ENCODE results near the gene F12.

F12 gene

GRCh38 chr5:177389241-177390169, 19.9 kb downstream of the F12 start:
- ATAC-seq, result peak; percentile 9; the same call in 1 of the 3 replicates

DNA sequence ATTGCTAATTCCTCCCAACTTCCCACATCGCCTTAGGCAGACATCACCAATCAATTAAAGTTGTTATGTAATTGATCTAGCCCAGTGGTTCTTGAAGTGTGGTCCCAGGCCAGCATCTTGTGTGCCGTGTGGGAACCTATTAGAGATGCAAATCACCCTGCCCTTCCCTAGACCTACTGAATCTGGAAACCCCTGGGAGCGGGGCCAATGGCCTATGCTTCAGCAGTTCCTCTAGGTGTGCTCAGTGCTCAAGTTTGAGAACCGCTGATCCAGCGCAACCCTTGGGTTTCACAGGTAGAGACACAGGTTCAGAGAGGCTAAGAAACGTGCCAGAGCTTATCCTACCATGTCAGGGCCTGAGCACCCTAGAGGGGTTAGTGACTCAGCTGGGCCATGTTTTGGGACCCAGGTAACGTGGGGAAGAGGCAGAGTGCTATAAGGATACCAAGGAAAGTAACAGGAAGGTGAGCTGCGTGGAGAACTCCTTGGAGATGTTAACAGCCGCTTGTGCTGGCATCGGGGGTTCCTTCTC, 20.8 kb downstream of the F12 start:
- no peak for ATAC-seq
- TF ChIP-seq BACH2 (CRISPR knock-in tag; IDR thresholded peaks at IDR 0.05; ENCODE audit: borderline replicate concordance) (no peak), TCF4 (CRISPR knock-in tag; IDR thresholded peaks at IDR 0.05; ENCODE audit: borderline replicate concordance) (no peak), SNAI2 (CRISPR knock-in tag; IDR thresholded peaks at IDR 0.05) (no peak), ISL1 (CRISPR knock-in tag; IDR thresholded peaks at IDR 0.05) (no peak), ZFP30 (CRISPR knock-in tag; IDR thresholded peaks at IDR 0.05) (no peak), ESRRG (CRISPR knock-in tag; IDR thresholded peaks at IDR 0.05) (no peak), CSDC2 (CRISPR knock-in tag; IDR thresholded peaks at IDR 0.05) (no peak), PPARA (CRISPR knock-in tag; IDR thresholded peaks at IDR 0.05; ENCODE audit: borderline replicate concordance) (no peak), ZNF565 (CRISPR knock-in tag; conservative IDR thresholded peaks at IDR 0.05; ENCODE audit: low read depth) (no peak), CREB5 (CRISPR knock-in tag; IDR thresholded peaks at IDR 0.05; ENCODE audit: low read depth) (no peak), ZNF70 (CRISPR knock-in tag; IDR thresholded peaks at IDR 0.05) (no peak), TSHZ2 (CRISPR knock-in tag; IDR thresholded peaks at IDR 0.05) (no peak), TOX (CRISPR knock-in tag; IDR thresholded peaks at IDR 0.05; ENCODE audit: borderline replicate concordance) (no peak), ZFP3 (CRISPR knock-in tag; IDR thresholded peaks at IDR 0.05) (no peak), ZC3H10 (CRISPR knock-in tag; IDR thresholded peaks at IDR 0.05) (no peak)
- TF ChIP-seq, protein P1, sequence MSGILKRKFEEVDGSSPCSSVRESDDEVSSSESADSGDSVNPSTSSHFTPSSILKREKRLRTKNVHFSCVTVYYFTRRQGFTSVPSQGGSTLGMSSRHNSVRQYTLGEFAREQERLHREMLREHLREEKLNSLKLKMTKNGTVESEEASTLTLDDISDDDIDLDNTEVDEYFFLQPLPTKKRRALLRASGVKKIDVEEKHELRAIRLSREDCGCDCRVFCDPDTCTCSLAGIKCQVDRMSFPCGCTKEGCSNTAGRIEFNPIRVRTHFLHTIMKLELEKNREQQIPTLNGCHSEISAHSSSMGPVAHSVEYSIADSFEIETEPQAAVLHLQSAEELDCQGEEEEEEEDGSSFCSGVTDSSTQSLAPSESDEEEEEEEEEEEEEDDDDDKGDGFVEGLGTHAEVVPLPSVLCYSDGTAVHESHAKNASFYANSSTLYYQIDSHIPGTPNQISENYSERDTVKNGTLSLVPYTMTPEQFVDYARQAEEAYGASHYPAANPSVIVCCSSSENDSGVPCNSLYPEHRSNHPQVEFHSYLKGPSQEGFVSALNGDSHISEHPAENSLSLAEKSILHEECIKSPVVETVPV (CRISPR knock-in tag; IDR thresholded peaks at IDR 0.05), result no peak
- TF ChIP-seq, protein P2, sequence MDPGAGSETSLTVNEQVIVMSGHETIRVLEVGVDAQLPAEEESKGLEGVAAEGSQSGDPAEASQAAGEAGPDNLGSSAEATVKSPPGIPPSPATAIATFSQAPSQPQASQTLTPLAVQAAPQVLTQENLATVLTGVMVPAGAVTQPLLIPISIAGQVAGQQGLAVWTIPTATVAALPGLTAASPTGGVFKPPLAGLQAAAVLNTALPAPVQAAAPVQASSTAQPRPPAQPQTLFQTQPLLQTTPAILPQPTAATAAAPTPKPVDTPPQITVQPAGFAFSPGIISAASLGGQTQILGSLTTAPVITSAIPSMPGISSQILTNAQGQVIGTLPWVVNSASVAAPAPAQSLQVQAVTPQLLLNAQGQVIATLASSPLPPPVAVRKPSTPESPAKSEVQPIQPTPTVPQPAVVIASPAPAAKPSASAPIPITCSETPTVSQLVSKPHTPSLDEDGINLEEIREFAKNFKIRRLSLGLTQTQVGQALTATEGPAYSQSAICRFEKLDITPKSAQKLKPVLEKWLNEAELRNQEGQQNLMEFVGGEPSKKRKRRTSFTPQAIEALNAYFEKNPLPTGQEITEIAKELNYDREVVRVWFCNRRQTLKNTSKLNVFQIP (CRISPR knock-in tag; IDR thresholded peaks at IDR 0.05; ENCODE audit: borderline replicate concordance, low read depth), result no peak

More at GRCh38 chr5:177389241-177390169, 19.9 kb downstream of the F12 start:
- TF ChIP-seq RARB (CRISPR knock-in tag; IDR thresholded peaks at IDR 0.05) (no peak), PPARA (CRISPR knock-in tag; IDR thresholded peaks at IDR 0.05; ENCODE audit: borderline replicate concordance) (no peak), ZNF70 (CRISPR knock-in tag; IDR thresholded peaks at IDR 0.05) (peak; percentile 44; the same call in 1 of the 2 replicates), TSHZ2 (CRISPR knock-in tag; IDR thresholded peaks at IDR 0.05) (no peak), ZNF565 (CRISPR knock-in tag; conservative IDR thresholded peaks at IDR 0.05; ENCODE audit: low read depth) (no peak), ARNTL (CRISPR knock-in tag; IDR thresholded peaks at IDR 0.05; ENCODE audit: borderline replicate concordance, low read depth) (no peak), CREB5 (CRISPR knock-in tag; IDR thresholded peaks at IDR 0.05; ENCODE audit: low read depth) (no peak), CSDC2 (CRISPR knock-in tag; IDR thresholded peaks at IDR 0.05) (no peak)

All from SK-N-SH treated with all-trans-retinoic acid at 6 μM for 48 hours (cell line).